ENCODE data around the gene ITPR2. TPM values are rescaled to one million over a fixed set of nuclear protein-coding genes. Genes with fewer than 3 reads are reported as not detected.

The ITPR2 gene
- total and polyA plus RNA-seq, 4 donors: 11.7 to 93.3 (median 35.4) TPM

DNA sequence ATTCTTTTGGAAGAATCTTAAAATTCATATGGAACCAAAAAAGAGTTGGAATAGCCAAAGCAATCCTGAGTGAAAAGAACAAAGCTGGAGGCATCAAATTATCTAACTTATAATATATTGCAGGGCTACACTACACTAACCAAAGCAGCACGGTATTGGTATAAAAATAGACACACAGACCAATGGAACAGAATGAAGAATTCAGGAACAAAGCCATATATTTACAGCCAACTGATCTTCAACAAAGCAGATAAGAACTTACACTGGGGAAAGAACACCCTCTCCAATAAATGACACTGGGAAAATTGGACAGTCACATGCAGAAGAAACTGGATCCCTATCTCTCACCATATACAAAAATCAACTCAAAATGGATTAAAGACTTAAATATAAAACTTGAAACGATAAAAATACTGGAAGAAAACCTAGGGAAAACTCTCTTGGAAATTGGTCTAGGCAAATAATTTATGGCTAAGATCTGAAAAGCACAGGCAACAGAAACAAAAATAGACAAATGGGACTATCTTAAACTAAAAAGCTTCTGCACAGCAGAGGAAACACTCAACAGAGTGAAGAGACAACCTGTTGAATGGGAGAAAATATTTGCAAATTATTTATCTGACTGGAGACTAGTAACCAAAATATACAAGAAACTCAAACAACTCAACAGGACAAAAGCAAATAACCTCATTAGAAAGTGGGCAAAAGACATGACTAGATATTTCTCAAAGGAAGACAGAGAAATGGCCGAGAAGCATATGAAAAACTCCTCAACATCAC is 286.3 kb downstream of the ITPR2 start:
- H3K36me3 ChIP-seq (ENCODE audit: control insufficient read depth in 4 of 4, insufficient read depth in 3 of 4, low read depth in 1 of 4, low read length in 3 of 4): peaks cover 3 to 40% (median 13%) of the 10 kb centered on the region in 4 donors
- H3K4me3 ChIP-seq (ENCODE audit: low read depth in 1 of 3, low read length in 3 of 3): no peak overlapping the region
- WGBS: 92% methylated on average over 3 of the region's 3 CpGs
- H3K9ac ChIP-seq (ENCODE audit: low read depth in 1 of 2, low read length in 2 of 2): no peak overlapping the region
- TF ChIP-seq JUND (IDR thresholded peaks at IDR 0.05) (no peak), YY1 (IDR thresholded peaks at IDR 0.05) (no peak), FOXA1 (IDR thresholded peaks at IDR 0.05) (no peak), TAF1 (conservative IDR thresholded peaks at IDR 0.05) (no peak), RXRA (IDR thresholded peaks at IDR 0.05) (no peak), HNF4G (IDR thresholded peaks at IDR 0.05) (no peak), RAD21 (IDR thresholded peaks at IDR 0.05) (no peak), EGR1 (IDR thresholded peaks at IDR 0.05; ENCODE audit: low read depth in 2 of 2) (no peak), HNF4A (conservative IDR thresholded peaks at IDR 0.05) (no peak), FOXA2 (IDR thresholded peaks at IDR 0.05) (no peak), NR2F2 (IDR thresholded peaks at IDR 0.05) (no peak), SP1 (IDR thresholded peaks at IDR 0.05) (no peak)
- TF ChIP-seq, protein P1, sequence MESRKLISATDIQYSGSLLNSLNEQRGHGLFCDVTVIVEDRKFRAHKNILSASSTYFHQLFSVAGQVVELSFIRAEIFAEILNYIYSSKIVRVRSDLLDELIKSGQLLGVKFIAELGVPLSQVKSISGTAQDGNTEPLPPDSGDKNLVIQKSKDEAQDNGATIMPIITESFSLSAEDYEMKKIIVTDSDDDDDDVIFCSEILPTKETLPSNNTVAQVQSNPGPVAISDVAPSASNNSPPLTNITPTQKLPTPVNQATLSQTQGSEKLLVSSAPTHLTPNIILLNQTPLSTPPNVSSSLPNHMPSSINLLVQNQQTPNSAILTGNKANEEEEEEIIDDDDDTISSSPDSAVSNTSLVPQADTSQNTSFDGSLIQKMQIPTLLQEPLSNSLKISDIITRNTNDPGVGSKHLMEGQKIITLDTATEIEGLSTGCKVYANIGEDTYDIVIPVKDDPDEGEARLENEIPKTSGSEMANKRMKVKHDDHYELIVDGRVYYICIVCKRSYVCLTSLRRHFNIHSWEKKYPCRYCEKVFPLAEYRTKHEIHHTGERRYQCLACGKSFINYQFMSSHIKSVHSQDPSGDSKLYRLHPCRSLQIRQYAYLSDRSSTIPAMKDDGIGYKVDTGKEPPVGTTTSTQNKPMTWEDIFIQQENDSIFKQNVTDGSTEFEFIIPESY (IDR thresholded peaks at IDR 0.05): no peak
- TF ChIP-seq, protein P2, sequence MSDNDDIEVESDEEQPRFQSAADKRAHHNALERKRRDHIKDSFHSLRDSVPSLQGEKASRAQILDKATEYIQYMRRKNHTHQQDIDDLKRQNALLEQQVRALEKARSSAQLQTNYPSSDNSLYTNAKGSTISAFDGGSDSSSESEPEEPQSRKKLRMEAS (IDR thresholded peaks at IDR 0.05): no peak
- TF ChIP-seq, protein P3, sequence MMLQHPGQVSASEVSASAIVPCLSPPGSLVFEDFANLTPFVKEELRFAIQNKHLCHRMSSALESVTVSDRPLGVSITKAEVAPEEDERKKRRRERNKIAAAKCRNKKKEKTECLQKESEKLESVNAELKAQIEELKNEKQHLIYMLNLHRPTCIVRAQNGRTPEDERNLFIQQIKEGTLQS (IDR thresholded peaks at IDR 0.05): no peak
- TF ChIP-seq, protein P4, sequence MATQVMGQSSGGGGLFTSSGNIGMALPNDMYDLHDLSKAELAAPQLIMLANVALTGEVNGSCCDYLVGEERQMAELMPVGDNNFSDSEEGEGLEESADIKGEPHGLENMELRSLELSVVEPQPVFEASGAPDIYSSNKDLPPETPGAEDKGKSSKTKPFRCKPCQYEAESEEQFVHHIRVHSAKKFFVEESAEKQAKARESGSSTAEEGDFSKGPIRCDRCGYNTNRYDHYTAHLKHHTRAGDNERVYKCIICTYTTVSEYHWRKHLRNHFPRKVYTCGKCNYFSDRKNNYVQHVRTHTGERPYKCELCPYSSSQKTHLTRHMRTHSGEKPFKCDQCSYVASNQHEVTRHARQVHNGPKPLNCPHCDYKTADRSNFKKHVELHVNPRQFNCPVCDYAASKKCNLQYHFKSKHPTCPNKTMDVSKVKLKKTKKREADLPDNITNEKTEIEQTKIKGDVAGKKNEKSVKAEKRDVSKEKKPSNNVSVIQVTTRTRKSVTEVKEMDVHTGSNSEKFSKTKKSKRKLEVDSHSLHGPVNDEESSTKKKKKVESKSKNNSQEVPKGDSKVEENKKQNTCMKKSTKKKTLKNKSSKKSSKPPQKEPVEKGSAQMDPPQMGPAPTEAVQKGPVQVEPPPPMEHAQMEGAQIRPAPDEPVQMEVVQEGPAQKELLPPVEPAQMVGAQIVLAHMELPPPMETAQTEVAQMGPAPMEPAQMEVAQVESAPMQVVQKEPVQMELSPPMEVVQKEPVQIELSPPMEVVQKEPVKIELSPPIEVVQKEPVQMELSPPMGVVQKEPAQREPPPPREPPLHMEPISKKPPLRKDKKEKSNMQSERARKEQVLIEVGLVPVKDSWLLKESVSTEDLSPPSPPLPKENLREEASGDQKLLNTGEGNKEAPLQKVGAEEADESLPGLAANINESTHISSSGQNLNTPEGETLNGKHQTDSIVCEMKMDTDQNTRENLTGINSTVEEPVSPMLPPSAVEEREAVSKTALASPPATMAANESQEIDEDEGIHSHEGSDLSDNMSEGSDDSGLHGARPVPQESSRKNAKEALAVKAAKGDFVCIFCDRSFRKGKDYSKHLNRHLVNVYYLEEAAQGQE (IDR thresholded peaks at IDR 0.05): no peak
- TF ChIP-seq, protein P5, sequence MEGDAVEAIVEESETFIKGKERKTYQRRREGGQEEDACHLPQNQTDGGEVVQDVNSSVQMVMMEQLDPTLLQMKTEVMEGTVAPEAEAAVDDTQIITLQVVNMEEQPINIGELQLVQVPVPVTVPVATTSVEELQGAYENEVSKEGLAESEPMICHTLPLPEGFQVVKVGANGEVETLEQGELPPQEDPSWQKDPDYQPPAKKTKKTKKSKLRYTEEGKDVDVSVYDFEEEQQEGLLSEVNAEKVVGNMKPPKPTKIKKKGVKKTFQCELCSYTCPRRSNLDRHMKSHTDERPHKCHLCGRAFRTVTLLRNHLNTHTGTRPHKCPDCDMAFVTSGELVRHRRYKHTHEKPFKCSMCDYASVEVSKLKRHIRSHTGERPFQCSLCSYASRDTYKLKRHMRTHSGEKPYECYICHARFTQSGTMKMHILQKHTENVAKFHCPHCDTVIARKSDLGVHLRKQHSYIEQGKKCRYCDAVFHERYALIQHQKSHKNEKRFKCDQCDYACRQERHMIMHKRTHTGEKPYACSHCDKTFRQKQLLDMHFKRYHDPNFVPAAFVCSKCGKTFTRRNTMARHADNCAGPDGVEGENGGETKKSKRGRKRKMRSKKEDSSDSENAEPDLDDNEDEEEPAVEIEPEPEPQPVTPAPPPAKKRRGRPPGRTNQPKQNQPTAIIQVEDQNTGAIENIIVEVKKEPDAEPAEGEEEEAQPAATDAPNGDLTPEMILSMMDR (IDR thresholded peaks at IDR 0.05; ENCODE audit: low read depth, low read length, missing input control): no peak
- H3K4me1 ChIP-seq (ENCODE audit: control insufficient read depth in 4 of 4, insufficient read depth in 4 of 4, low read length in 3 of 4): no peaks in the 10 kb centered on the region
- H3K27ac ChIP-seq (ENCODE audit: low read depth in 1 of 2, low read length in 2 of 2): no peak overlapping the region
- H3K9me3 ChIP-seq (ENCODE audit: control insufficient read depth in 4 of 4, low read length in 3 of 4): no peaks in the 10 kb centered on the region
- H3K27me3 ChIP-seq (ENCODE audit: control insufficient read depth in 4 of 4, insufficient read depth in 4 of 4, low read length in 3 of 4): no peaks in the 10 kb centered on the region
- no peak for DNase-seq (ENCODE audit: low spot score)
